Endothelial cell of umbilical vein (primary cell): ENCODE data around the gene HYAL2. TPM values are rescaled to one million over a fixed set of nuclear protein-coding genes. Genes with fewer than 3 reads are reported as not detected.

Source experiments
- BruUV-seq: library from RNA; stranded (reverse); fragments of 400-500 nt; replicated peaks from 2 replicates; lab custom pipeline; 2021; lab: Mats Ljungman, UMichigan
- CTCF ChIA-PET: fragments of 300-600, 350-600 bp; sonication (Branson Sonifier 250); formaldehyde crosslinking; loops from one replicate; lab custom pipeline; 2021; ENCODE audit warnings: antibody characterized with exemption, inconsistent platforms; lab: Charles Lee
- POLR2A ChIA-PET: fragments of 300-600, 350-600 bp; sonication (Branson Sonifier 250); formaldehyde crosslinking; loops from one replicate; lab custom pipeline; 2021; ENCODE audit warnings: antibody characterized with exemption, inconsistent platforms; lab: Charles Lee
- DNase-seq: peaks from one replicate; pipeline ENCODE4 v3.0.0-alpha.2; 2011; ENCODE audit warnings: low read depth, low spot score
- FAIRE-seq: peaks from 2 replicates; lab custom pipeline; 2011; peaks lifted over from hg19 to GRCh38; lab: Jason Lieb, UNC
- H2AFZ ChIP-seq: 2 replicates; pipeline ENCODE4 v1.6.0; 2012; ENCODE audit warnings: low read depth, low read length, control low read depth, inconsistent platforms
- H3K27ac ChIP-seq: 2 replicates; pipeline ENCODE4 v1.5.1; 2011; ENCODE audit warnings: low read depth, mild to moderate bottlenecking, control low read depth, low read length, moderate library complexity; ENCODE audit not compliant: insufficient read depth
- H3K27me3 ChIP-seq, 2 experiments: 2 replicates each; pipeline versions ENCODE4 v1.6.0 to v1.6.1; 2011; ENCODE audit warnings: low read length in 2 of 2, mixed read lengths in 1 of 2; ENCODE audit not compliant: control insufficient read depth in 2 of 2, insufficient read depth in 2 of 2
- H3K36me3 ChIP-seq, 2 experiments: 2 replicates in 1 of 2; 3 replicates in 1 of 2; pipeline ENCODE4 v1.5.1; 2011; ENCODE audit warnings: low read length in 2 of 2, mild to moderate bottlenecking in 1 of 2, moderate library complexity in 1 of 2; ENCODE audit not compliant: control insufficient read depth in 2 of 2, insufficient read depth in 2 of 2; ENCODE audit errors: extremely low read depth in 1 of 2
- H3K4me1 ChIP-seq: 3 replicates; pipeline ENCODE4 v1.5.1; 2011; ENCODE audit warnings: mild to moderate bottlenecking, low read length; ENCODE audit not compliant: control insufficient read depth, insufficient read depth; ENCODE audit errors: extremely low read depth
- H3K4me2 ChIP-seq: 2 replicates; pipeline ENCODE4 v1.6.1; 2011; ENCODE audit warnings: low read length, control low read depth, mixed read lengths; ENCODE audit not compliant: insufficient read depth
- H3K4me3 ChIP-seq, 3 experiments: fragments of 200-600 bp in 1 of 3; sonication (generic), shearing (Covaris generic) in 1 of 3; replicated peaks in 1 of 3; 2 replicates each; pipeline ENCODE4 v1.5.1; 2011 to 2016; ENCODE audit warnings: control low read depth in 3 of 3, low read length in 3 of 3, mild to moderate bottlenecking in 2 of 3, inconsistent platforms in 1 of 3, low read depth in 1 of 3, moderate library complexity in 1 of 3; ENCODE audit not compliant: insufficient read depth in 1 of 3
- H3K79me2 ChIP-seq: 2 replicates; pipeline ENCODE4 v1.6.0; 2012; ENCODE audit warnings: low read length, inconsistent platforms; ENCODE audit not compliant: control insufficient read depth, insufficient read depth
- H3K9ac ChIP-seq: replicated peaks from 2 replicates; pipeline ENCODE3; 2011; ENCODE audit warnings: low read length, control low read depth; ENCODE audit not compliant: insufficient read depth; ENCODE audit errors: extremely low read depth
- H3K9me1 ChIP-seq: replicated peaks from 3 replicates; pipeline ENCODE4 v1.6.0; 2011; ENCODE audit warnings: mild to moderate bottlenecking, low read length; ENCODE audit not compliant: control insufficient read depth, insufficient read depth; ENCODE audit errors: extremely low read depth
- H3K9me3 ChIP-seq: replicated peaks from 2 replicates; pipeline ENCODE4 v1.5.1; 2012; ENCODE audit warnings: low read length, inconsistent platforms; ENCODE audit not compliant: control insufficient read depth, insufficient read depth
- H4K20me1 ChIP-seq: replicated peaks from 2 replicates; pipeline ENCODE3; 2011; ENCODE audit warnings: mild to moderate bottlenecking, low read length; ENCODE audit not compliant: control insufficient read depth, insufficient read depth; ENCODE audit errors: extremely low read depth
- EZH2 ChIP-seq: IDR thresholded peaks from 2 replicates; pipeline ENCODE4 v1.6.1; 2012; ENCODE audit warnings: borderline replicate concordance, low read depth, mild to moderate bottlenecking, moderate library complexity, low read length, inconsistent platforms; ENCODE audit not compliant: severe bottlenecking
- FOS ChIP-seq: IDR thresholded peaks from 2 replicates; pipeline ENCODE4 v1.6.1; 2011; ENCODE audit warnings: mild to moderate bottlenecking, low read length, moderate library complexity, borderline replicate concordance; ENCODE audit not compliant: insufficient read depth
- GATA2 ChIP-seq: IDR thresholded peaks from 2 replicates; pipeline ENCODE4 v1.7.0; 2011; ENCODE audit warnings: low read depth, mild to moderate bottlenecking, moderate library complexity, mixed read lengths, low read length; ENCODE audit not compliant: insufficient read length, insufficient read depth
- JUN ChIP-seq: IDR thresholded peaks from 2 replicates; pipeline ENCODE4 v1.6.1; 2011; ENCODE audit warnings: borderline replicate concordance, low read depth; ENCODE audit not compliant: insufficient read length, insufficient read depth
- MYC ChIP-seq: IDR thresholded peaks from one replicate; pipeline ENCODE4 v1.6.1; 2011; ENCODE audit warnings: mild to moderate bottlenecking, low read depth, low read length
- POLR2A ChIP-seq: IDR thresholded peaks from 2 replicates; pipeline ENCODE4 v1.6.1; 2012; ENCODE audit warnings: low read depth, mild to moderate bottlenecking, control low read depth, low read length
- POLR2AphosphoS5 ChIP-seq: IDR thresholded peaks from 2 replicates; pipeline ENCODE4 v1.6.1; 2012; ENCODE audit warnings: low read depth, mild to moderate bottlenecking, control low read depth, low read length, moderate library complexity; ENCODE audit not compliant: insufficient read depth
- dilution Hi-C: fragments of 300-500 bp; cut with MboI; formaldehyde crosslinking; loops from one replicate; pipeline ENCODE4 v1.15.0; 2019; ENCODE audit warnings: low sequenced_read_pairs; ENCODE audit not compliant: extremely low pct_ligation_motif_present
- intact Hi-C: fragments of 100-400 bp; cut with micrococcal nuclease; formaldehyde crosslinking; loops from one replicate; pipeline ENCODE4 v1.10.0; 2022
- polyA plus RNA-seq, 4 experiments: library from polyadenylated mRNA; depleted of rRNA in 3 of 4; stranded (reverse) in 3 of 4; unstranded in 1 of 4; fragments of >200 nt; gene quantifications; 2 replicates each; pipeline versions ENCODE4 v1.2.1 to v1.2.3, GENCODE V29; 2011 to 2012; ENCODE audit warnings: missing spikeins in 1 of 4
- total RNA-seq: library from RNA; stranded (reverse); gene quantifications from 2 replicates; pipeline ENCODE4 v1.2.3, GENCODE V29; 2021
- TF ChIP-seq, protein P1 (sequence below), 2 donors: IDR thresholded peaks; 1 replicate in 1 of 2; 2 replicates in 1 of 2; pipeline ENCODE4 v1.5.1; 2011; ENCODE audit warnings: low read length in 2 of 2, mild to moderate bottlenecking in 2 of 2, moderate library complexity in 2 of 2, control low read depth in 1 of 2, inconsistent platforms in 1 of 2, low read depth in 1 of 2; ENCODE audit not compliant: insufficient read depth in 1 of 2; ENCODE audit errors: extremely low read depth in 1 of 2
- TF ChIP-seq, protein P2 (sequence below): IDR thresholded peaks from 2 replicates; pipeline ENCODE4 v1.6.1; 2011; ENCODE audit not compliant: insufficient read depth, insufficient read length

HYAL2 gene
- total and polyA plus RNA-seq, 2 donors (not counting 3 experiments of a cell fraction or from before 2014, with no cell fraction given), result 266 to 970 TPM

DNA sequence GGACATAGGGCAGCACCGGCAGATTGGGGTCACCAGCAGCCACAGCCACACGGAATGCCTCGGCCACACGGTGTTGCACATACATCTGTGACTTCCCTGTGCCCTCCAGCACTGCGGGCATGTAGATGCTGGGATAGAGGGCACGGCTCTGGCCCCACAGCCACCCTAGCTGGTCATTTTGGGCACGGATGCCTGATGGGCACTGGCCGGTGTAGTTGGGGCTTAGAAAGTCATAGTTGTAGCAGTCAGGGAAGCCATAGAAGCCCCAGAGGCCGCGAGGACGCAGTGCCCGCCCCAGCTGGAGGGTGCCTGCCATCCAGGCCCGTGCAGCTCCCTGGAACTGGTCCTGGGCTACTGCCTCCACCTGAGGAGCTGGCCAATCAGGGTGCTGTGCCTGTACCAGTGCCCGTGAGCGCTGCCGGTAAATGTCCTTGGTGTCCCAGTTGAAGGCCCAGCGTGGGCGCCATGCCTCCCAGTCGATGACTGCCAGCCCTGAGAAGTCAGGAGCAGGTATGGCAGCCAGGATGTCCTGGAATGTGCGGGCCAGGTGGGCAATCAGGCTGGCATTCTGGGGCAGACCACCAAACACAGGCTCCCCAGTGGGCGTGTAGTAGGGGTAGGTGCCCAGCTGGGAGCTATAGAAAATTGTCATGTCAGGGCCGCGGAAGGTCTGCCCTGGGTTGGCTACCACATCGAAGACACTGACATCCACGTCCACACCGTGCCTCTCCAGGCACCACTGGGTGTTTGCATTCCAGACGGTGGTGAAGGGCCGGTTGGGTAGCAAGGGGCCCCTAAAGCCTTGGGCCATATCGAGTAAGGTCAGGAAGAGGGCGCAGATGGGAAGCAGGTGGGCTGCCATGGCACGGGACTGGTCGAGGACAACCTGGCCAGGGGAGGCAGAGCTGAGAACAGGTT lies 20.2 kb downstream of the HYAL2 start:
- DNase-seq, result no peak
- H3K36me3 ChIP-seq, result no peaks in the 10 kb centered on the region
- H2AFZ ChIP-seq, result no peak overlapping the region
- no peak overlapping the region for H3K4me2 ChIP-seq
- H3K27me3 ChIP-seq, result no peaks in the 10 kb centered on the region
- H3K9ac ChIP-seq, result no peak overlapping the region
- TF ChIP-seq POLR2A, result peak; percentile 3
- TF ChIP-seq MYC, result no peak
- POLR2A ChIA-PET, result no interaction called here
- no peak overlapping the region for H3K4me3 ChIP-seq
- H4K20me1 ChIP-seq, result no peaks in the 10 kb centered on the region
- H3K9me3 ChIP-seq, result no peaks in the 10 kb centered on the region
- CTCF ChIA-PET, result interaction anchor here (6.6 kb wide), 1 partner anchor 22 kb away, joined by 48 read pairs; the partner anchor contains the start of gene HYAL2
- dilution Hi-C loops, result no loop called here
- BruUV-seq, result no TSS peak
- FAIRE-seq, result no peak
- no peaks in the 10 kb centered on the region for H3K9me1 ChIP-seq
- no peaks in the 10 kb centered on the region for H3K79me2 ChIP-seq
- H3K27ac ChIP-seq, result no peak overlapping the region
- H3K4me1 ChIP-seq, result peaks cover 25% of the 10 kb centered on the region
- intact Hi-C loops, result no loop called here

DNA sequence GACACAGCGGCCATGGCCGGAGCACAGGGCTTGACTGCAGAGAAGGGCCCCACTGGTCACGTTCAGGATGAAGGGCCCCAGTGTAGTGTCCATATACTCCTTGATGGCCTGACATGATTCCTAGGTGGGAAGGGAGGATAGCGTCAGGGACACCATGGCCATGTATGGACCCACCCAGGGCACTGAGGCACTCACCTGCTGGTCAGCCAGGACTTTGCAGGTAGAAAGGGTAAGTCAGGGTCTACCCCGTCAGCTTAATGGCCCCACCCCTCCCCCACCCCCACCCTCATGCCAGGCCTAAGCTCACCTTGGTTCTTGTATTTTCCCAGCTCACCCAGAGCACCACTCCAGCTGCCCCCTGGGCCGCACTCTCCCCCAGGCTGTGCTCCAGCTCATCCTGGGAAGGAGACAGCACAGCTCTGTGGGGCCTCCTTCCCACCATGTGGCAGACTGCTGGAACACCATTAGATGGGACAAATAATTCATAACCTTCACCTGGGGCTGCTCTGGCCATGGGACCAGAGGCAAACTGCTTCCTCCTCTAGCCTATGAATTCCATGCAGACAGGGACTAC lies 21.8 kb downstream of the HYAL2 start:
- intact Hi-C loops, result no loop called here
- CTCF ChIA-PET, result no interaction called here
- Histone ChIP-seq H3K9ac (no peak overlapping the region), H3K4me2 (peak overlapping the region; percentile 42), H3K27me3 (no peaks in the 10 kb centered on the region), H2AFZ (no peak overlapping the region), H4K20me1 (no peaks in the 10 kb centered on the region), H3K4me3 (no peak overlapping the region), H3K36me3 (no peaks in the 10 kb centered on the region), H3K9me3 (no peaks in the 10 kb centered on the region), H3K27ac (peak overlapping the region; percentile 50), H3K9me1 (no peaks in the 10 kb centered on the region), H3K79me2 (no peaks in the 10 kb centered on the region), H3K4me1 (peaks cover 25% of the 10 kb centered on the region)
- POLR2A ChIA-PET, result no interaction called here
- FAIRE-seq (no peak), DNase-seq (no peak)
- TF ChIP-seq EZH2 (no peak), POLR2AphosphoS5 (no peak), POLR2A (no peak), JUN (no peak), GATA2 (no peak), MYC (no peak), FOS (no peak)
- TF ChIP-seq, protein P1, sequence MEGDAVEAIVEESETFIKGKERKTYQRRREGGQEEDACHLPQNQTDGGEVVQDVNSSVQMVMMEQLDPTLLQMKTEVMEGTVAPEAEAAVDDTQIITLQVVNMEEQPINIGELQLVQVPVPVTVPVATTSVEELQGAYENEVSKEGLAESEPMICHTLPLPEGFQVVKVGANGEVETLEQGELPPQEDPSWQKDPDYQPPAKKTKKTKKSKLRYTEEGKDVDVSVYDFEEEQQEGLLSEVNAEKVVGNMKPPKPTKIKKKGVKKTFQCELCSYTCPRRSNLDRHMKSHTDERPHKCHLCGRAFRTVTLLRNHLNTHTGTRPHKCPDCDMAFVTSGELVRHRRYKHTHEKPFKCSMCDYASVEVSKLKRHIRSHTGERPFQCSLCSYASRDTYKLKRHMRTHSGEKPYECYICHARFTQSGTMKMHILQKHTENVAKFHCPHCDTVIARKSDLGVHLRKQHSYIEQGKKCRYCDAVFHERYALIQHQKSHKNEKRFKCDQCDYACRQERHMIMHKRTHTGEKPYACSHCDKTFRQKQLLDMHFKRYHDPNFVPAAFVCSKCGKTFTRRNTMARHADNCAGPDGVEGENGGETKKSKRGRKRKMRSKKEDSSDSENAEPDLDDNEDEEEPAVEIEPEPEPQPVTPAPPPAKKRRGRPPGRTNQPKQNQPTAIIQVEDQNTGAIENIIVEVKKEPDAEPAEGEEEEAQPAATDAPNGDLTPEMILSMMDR (IDR thresholded peaks at IDR 0.05; ENCODE audit: extremely low read depth in 1 of 2, insufficient read depth in 1 of 2, low read depth in 1 of 2, low read length in 2 of 2), result no peak
- TF ChIP-seq, protein P2, sequence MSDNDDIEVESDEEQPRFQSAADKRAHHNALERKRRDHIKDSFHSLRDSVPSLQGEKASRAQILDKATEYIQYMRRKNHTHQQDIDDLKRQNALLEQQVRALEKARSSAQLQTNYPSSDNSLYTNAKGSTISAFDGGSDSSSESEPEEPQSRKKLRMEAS, result no peak
- dilution Hi-C loops, result no loop called here
- no TSS peak for BruUV-seq
